HepG2 (cell line): ENCODE data around the gene UBL4B. TPM values are rescaled to one million over a fixed set of nuclear protein-coding genes. Genes with fewer than 3 reads are reported as not detected.

ENCODE experiments used
- ATAC-seq: fragments of 200-7000 bp; cut with Tn5 transposase; 3 replicates; pipeline ENCODE4 v1.9.1; 2020; ENCODE audit warnings: mild to moderate bottlenecking, moderate library complexity
- BruUV-seq: library from RNA; stranded (reverse); fragments of 400-500 nt; replicated peaks from 2 replicates; lab custom pipeline; 2021; lab: Mats Ljungman, UMichigan
- CTCF ChIA-PET: fragments of 300-600 bp; formaldehyde crosslinking; extraction: SDS; loops from one replicate; lab custom pipeline; 2021; ENCODE audit warnings: low total read pairs, inconsistent platforms, low intra/inter-chr PET ratio; lab: Yijun Ruan, JAX
- POLR2A ChIA-PET: fragments of 350-600 bp; sonication (Branson Sonifier 250); formaldehyde crosslinking; loops from one replicate; lab custom pipeline; 2020; ENCODE audit warnings: antibody characterized with exemption, inconsistent platforms; lab: Yijun Ruan, JAX
- DNase-seq: peaks from one replicate; pipeline ENCODE4 v3.0.0-alpha.2; 2015; ENCODE audit warnings: low spot score
- FAIRE-seq: peaks from 3 replicates; lab custom pipeline; 2011; peaks lifted over from hg19 to GRCh38; lab: Jason Lieb, UNC
- H2AFZ ChIP-seq: one replicate; pipeline ENCODE4 v1.6.1; 2011; ENCODE audit warnings: low read length, inconsistent platforms
- H3K27ac ChIP-seq: fragments of 300-600 bp; 3 replicates; pipeline ENCODE4 v1.8.0; 2011; ENCODE audit warnings: mixed run types, mild to moderate bottlenecking, mixed read lengths, low read length, inconsistent platforms; ENCODE audit not compliant: insufficient read depth; ENCODE audit errors: extremely low read length
- H3K27me3 ChIP-seq, 2 experiments: fragments of 200-600 bp in 1 of 2; 2 replicates in 1 of 2; 3 replicates in 1 of 2; pipeline versions ENCODE4 v1.6.0 to v1.8.0; 2011; ENCODE audit warnings: low read length in 2 of 2, mild to moderate bottlenecking in 2 of 2, moderate library complexity in 2 of 2, inconsistent platforms in 1 of 2; ENCODE audit not compliant: insufficient read depth in 2 of 2, control insufficient read depth in 1 of 2
- H3K36me3 ChIP-seq, 2 experiments: fragments of 200-600 bp in 1 of 2; replicated peaks in 1 of 2; 2 replicates in 1 of 2; 3 replicates in 1 of 2; pipeline versions ENCODE4 v1.5.1 to v1.8.0; 2011; ENCODE audit warnings: low read length in 2 of 2, inconsistent platforms in 1 of 2; ENCODE audit not compliant: insufficient read depth in 2 of 2, control insufficient read depth in 1 of 2
- H3K4me1 ChIP-seq: 2 replicates; pipeline ENCODE4 v1.5.1; 2012; ENCODE audit warnings: low read length, inconsistent platforms; ENCODE audit not compliant: insufficient read depth
- H3K4me2 ChIP-seq: 2 replicates; pipeline ENCODE4 v1.6.0; 2011; ENCODE audit warnings: low read depth, low read length, inconsistent platforms
- H3K4me3 ChIP-seq, 3 experiments: fragments of 200-600 bp in 1 of 3; sonication (generic), shearing (Covaris generic) in 1 of 3; replicated peaks in 1 of 3; 2 replicates each; pipeline ENCODE4 v1.5.1; 2011 to 2016; ENCODE audit warnings: low read length in 3 of 3, inconsistent platforms in 2 of 3, low read depth in 2 of 3, mild to moderate bottlenecking in 2 of 3, control low read depth in 1 of 3, mixed read lengths in 1 of 3; ENCODE audit not compliant: insufficient read depth in 1 of 3
- H3K79me2 ChIP-seq: one replicate; pipeline ENCODE4 v1.6.1; 2011; ENCODE audit warnings: low read length, inconsistent platforms; ENCODE audit not compliant: insufficient read depth
- H3K9ac ChIP-seq: 2 replicates; pipeline ENCODE4 v1.6.0; 2011; ENCODE audit warnings: mild to moderate bottlenecking, low read depth, low read length, inconsistent platforms; ENCODE audit not compliant: insufficient read depth
- H3K9me3 ChIP-seq: 2 replicates; pipeline ENCODE4 v1.5.1; 2012; ENCODE audit warnings: mild to moderate bottlenecking, low read length
- H4K20me1 ChIP-seq: 2 replicates; pipeline ENCODE4 v1.6.0; 2011; ENCODE audit warnings: inconsistent platforms, mild to moderate bottlenecking, low read length, moderate library complexity; ENCODE audit not compliant: insufficient read depth
- BORCS8-MEF2B ChIP-seq: sonication (generic); formaldehyde crosslinking; IDR thresholded peaks from 2 replicates; pipeline ENCODE4 v1.8.0; 2022; ENCODE audit warnings: mild to moderate bottlenecking, missing genetic modification reagents
- MBNL3 ChIP-seq: fragments of 250-450 bp; sonication (Bioruptor Pico); conservative IDR thresholded peaks from 2 replicates; pipeline ENCODE4 v1.8.0; 2022; ENCODE audit warnings: mild to moderate bottlenecking, inconsistent platforms
- MTA1 ChIP-seq: sonication (generic); formaldehyde crosslinking; IDR thresholded peaks from 2 replicates; pipeline ENCODE4 v1.4.0; 2020; ENCODE audit warnings: missing genetic modification reagents, mild to moderate bottlenecking, borderline replicate concordance
- SUZ12 ChIP-seq: fragments of 150-350 bp; IDR thresholded peaks from 2 replicates; pipeline ENCODE4 v1.6.1; 2014; ENCODE audit warnings: low read depth, low read length
- ZNF136 ChIP-seq: sonication (generic); formaldehyde crosslinking; IDR thresholded peaks from 2 replicates; pipeline ENCODE4 v1.8.1; 2022; ENCODE audit warnings: low read depth, mild to moderate bottlenecking, moderate library complexity, missing genetic modification reagents
- ZNF451 ChIP-seq: sonication (generic); formaldehyde crosslinking; IDR thresholded peaks from 2 replicates; pipeline ENCODE4 v1.5.0; 2020; ENCODE audit warnings: mild to moderate bottlenecking, missing genetic modification reagents
- whole genome bisulfite sequencing: methylation state at CpG from one replicate; pipeline ENCODE4 v1.1.6; 2017; ENCODE audit warnings: low lambda C conversion rate; 5-methylcytosine and 5-hydroxymethylcytosine counted together
- in situ Hi-C: cut with HindIII; loops from 2 replicates; pipeline ENCODE4 v1.10.0; 2017; ENCODE audit warnings: low pct_unique_long_range_greater_than_20kb; ENCODE audit not compliant: extremely low pct_ligation_motif_present
- intact Hi-C: fragments of 100-400 bp; cut with micrococcal nuclease; formaldehyde crosslinking; loops from one replicate; pipeline ENCODE4 v1.10.0; 2022; ENCODE audit not compliant: unreplicated experiment
- polyA plus RNA-seq, 8 experiments: library from polyadenylated mRNA; depleted of rRNA in 3 of 8; stranded (reverse) in 7 of 8; unstranded in 1 of 8; fragments of >200 nt; fragmentation: Illumina TruSeq in 4 of 8; extraction: Trizol in 4 of 8; gene quantifications; 2 replicates each; pipeline versions ENCODE4 v1.2.1 to v1.2.3, GENCODE V29; 2011 to 2016; ENCODE audit warnings: low read depth in 4 of 8, missing spikeins in 1 of 8, mixed read lengths in 1 of 8; ENCODE audit not compliant: insufficient read depth in 1 of 8
- total RNA-seq, 5 experiments: library from RNA; depleted of rRNA; stranded (reverse); fragments of >200 nt; fragmentation: Illumina TruSeq; extraction: Trizol; gene quantifications; 2 replicates each; pipeline ENCODE4 v1.2.3, GENCODE V29; 2016; ENCODE audit warnings: low read depth in 1 of 5
- TF ChIP-seq, protein P1 (sequence below): sonication (generic); formaldehyde crosslinking; IDR thresholded peaks from 2 replicates; pipeline ENCODE4 v1.5.0; 2020; ENCODE audit warnings: mild to moderate bottlenecking, missing genetic modification reagents
- TF ChIP-seq, protein P2 (sequence below): fragments of 450-650 bp; IDR thresholded peaks from 2 replicates; pipeline ENCODE4 v1.6.1; 2016

UBL4B gene
- total and polyA plus RNA-seq, 2 of the 13 experiments (the other 11 are each of a cell fraction or from before 2014, with no cell fraction given) = not detected

DNA sequence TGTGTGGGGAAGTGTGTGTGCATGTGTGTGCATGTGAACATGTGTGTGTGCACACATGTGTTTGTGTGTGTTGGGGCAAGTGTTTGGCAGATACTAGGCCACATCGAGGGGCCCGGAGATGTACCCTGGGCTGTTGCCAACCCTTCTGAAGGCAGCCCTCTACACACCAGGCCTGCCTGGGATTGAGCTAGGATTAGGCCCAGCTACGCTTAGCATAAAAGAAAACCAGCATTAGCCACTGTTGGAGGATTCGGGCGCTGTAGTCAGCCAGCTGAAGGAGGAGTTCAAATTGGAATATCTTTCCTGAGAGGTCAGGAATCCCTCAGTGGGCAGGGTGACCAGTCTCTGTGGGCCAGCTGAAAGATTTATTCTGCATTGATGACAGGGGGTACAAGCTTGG lies 31.2 kb upstream of the UBL4B start:
- in situ Hi-C loops = no loop called here
- POLR2A ChIA-PET = no interaction called here
- peaks cover 1 to 38% of the 10 kb centered on the region in 2 experiments; a peak in 4 of 5 replicates for H3K27me3 ChIP-seq

DNA sequence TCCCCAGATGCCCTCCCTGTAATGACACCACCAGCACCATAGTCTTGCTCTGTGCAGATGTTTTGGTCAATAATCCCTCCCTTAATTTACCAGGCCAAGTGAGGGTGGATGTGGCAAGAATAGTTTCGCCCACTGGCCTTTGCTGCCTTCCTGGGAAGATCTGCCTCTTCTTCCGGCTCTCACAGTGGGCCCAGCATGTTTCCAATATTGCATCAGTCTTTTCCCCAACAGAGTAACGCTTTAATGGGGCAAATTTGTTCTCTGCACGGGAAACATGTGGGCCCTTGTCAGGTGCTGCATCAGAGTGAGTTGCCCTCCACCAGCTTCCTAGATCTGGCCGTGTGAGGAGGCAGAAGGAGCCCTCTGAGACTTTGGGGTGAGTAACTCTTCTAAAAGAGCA lies 29.8 kb upstream of the UBL4B start:
- peaks cover 7% of the 10 kb centered on the region; the same call in 1 of the 2 replicates for H3K4me1 ChIP-seq
- intact Hi-C loops = no loop called here
- H3K4me2 ChIP-seq = no peak overlapping the region
- TF ChIP-seq, protein P1, sequence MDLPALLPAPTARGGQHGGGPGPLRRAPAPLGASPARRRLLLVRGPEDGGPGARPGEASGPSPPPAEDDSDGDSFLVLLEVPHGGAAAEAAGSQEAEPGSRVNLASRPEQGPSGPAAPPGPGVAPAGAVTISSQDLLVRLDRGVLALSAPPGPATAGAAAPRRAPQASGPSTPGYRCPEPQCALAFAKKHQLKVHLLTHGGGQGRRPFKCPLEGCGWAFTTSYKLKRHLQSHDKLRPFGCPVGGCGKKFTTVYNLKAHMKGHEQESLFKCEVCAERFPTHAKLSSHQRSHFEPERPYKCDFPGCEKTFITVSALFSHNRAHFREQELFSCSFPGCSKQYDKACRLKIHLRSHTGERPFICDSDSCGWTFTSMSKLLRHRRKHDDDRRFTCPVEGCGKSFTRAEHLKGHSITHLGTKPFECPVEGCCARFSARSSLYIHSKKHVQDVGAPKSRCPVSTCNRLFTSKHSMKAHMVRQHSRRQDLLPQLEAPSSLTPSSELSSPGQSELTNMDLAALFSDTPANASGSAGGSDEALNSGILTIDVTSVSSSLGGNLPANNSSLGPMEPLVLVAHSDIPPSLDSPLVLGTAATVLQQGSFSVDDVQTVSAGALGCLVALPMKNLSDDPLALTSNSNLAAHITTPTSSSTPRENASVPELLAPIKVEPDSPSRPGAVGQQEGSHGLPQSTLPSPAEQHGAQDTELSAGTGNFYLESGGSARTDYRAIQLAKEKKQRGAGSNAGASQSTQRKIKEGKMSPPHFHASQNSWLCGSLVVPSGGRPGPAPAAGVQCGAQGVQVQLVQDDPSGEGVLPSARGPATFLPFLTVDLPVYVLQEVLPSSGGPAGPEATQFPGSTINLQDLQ (CRISPR knock-in tag) = no peak
- no peak for TF ChIP-seq MTA1 (CRISPR knock-in tag)
- TF ChIP-seq SUZ12 = no peak
- TF ChIP-seq ZNF136 = no peak
- TF ChIP-seq BORCS8-MEF2B (CRISPR knock-in tag) = no peak
- TF ChIP-seq, all 625 proteins: peak for 0
- no peak for FAIRE-seq
- no TSS peak for BruUV-seq
- CTCF ChIA-PET = no interaction called here
- in situ Hi-C loops = no loop called here
- H3K79me2 ChIP-seq = no peaks in the 10 kb centered on the region
- no peak overlapping the region for H3K9ac ChIP-seq
- WGBS = 23% methylated on average over 5 of the region's 5 CpGs
- POLR2A ChIA-PET = no interaction called here
- H3K9me3 ChIP-seq = no peaks in the 10 kb centered on the region
- H3K27me3 ChIP-seq = peaks cover 4 to 50% of the 10 kb centered on the region in 2 experiments; a peak in 4 of 5 replicates
- H4K20me1 ChIP-seq = no peaks in the 10 kb centered on the region
- H3K4me3 ChIP-seq = no peak overlapping the region
- no peak overlapping the region for H3K27ac ChIP-seq
- H2AFZ ChIP-seq = no peak overlapping the region
- no peaks in the 10 kb centered on the region for H3K36me3 ChIP-seq
- ATAC-seq = no peak
- no peak for DNase-seq

More for the DNA sequence above, 31.2 kb upstream of the UBL4B start:
- H2AFZ ChIP-seq = no peak overlapping the region
- WGBS = 57% methylated on average over 4 of the region's 5 CpGs
- FAIRE-seq (no peak), DNase-seq (no peak)
- no peak for TF ChIP-seq MBNL3 (CRISPR knock-in tag)
- TF ChIP-seq, protein P2, sequence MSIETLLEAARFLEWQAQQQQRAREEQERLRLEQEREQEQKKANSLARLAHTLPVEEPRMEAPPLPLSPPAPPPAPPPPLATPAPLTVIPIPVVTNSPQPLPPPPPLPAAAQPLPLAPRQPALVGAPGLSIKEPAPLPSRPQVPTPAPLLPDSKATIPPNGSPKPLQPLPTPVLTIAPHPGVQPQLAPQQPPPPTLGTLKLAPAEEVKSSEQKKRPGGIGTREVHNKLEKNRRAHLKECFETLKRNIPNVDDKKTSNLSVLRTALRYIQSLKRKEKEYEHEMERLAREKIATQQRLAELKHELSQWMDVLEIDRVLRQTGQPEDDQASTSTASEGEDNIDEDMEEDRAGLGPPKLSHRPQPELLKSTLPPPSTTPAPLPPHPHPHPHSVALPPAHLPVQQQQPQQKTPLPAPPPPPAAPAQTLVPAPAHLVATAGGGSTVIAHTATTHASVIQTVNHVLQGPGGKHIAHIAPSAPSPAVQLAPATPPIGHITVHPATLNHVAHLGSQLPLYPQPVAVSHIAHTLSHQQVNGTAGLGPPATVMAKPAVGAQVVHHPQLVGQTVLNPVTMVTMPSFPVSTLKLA = peak; percentile 33; the same call in 1 of the 2 replicates
- TF ChIP-seq ZNF451 (CRISPR knock-in tag) = no peak
- TF ChIP-seq, all 625 proteins: peak for 1
- Histone ChIP-seq H3K9me3 (no peaks in the 10 kb centered on the region), H3K4me1 (peaks cover 7% of the 10 kb centered on the region; the same call in 1 of the 2 replicates), H3K4me2 (no peak overlapping the region), H3K9ac (no peak overlapping the region), H3K36me3 (no peaks in the 10 kb centered on the region), H4K20me1 (no peaks in the 10 kb centered on the region), H3K27ac (no peak overlapping the region), H3K4me3 (no peak overlapping the region), H3K79me2 (no peaks in the 10 kb centered on the region)
- intact Hi-C loops = no loop called here
- ATAC-seq = no peak
- CTCF ChIA-PET = no interaction called here
- BruUV-seq = no TSS peak
